Limb (tissue), 2 donors: ENCODE results near the gene PPM1H.
"Not testable (repeated sequence)": the region's sequence is repeated elsewhere in the genome, so short reads cannot be mapped to it uniquely, and the experiment has no call there.

ENCODE experiments used
- DNase-seq, 2 donors: peaks; one replicate each; pipeline ENCODE4 v3.0.0-alpha.2; 2016; ENCODE audit errors: extremely low spot score in 2 of 2

PPM1H gene

GRCh38 chr12:62767496-62767895 lies 167.5 kb downstream of the PPM1H start:
- DNase-seq: no peak

DNA sequence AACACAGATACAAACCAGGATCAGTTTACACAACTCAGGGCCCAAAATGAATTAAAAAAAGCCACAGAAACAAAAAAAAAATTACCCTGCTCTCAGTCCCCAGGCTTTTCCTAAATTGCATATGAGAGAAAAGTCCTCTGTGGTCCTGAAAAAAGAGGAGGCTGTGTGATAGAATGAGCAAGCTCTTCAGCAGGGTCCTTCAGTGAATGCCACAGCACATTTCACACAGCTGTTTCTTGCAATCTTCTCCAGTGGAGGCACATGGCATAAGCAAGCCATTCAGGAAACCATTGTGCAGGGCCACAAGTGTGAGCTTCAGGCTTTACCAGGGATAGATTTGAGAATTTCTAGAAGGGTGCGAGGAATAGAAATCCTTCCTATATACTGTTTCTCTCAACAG lies 168.5 kb downstream of the PPM1H start:
- no peak for DNase-seq

DNA sequence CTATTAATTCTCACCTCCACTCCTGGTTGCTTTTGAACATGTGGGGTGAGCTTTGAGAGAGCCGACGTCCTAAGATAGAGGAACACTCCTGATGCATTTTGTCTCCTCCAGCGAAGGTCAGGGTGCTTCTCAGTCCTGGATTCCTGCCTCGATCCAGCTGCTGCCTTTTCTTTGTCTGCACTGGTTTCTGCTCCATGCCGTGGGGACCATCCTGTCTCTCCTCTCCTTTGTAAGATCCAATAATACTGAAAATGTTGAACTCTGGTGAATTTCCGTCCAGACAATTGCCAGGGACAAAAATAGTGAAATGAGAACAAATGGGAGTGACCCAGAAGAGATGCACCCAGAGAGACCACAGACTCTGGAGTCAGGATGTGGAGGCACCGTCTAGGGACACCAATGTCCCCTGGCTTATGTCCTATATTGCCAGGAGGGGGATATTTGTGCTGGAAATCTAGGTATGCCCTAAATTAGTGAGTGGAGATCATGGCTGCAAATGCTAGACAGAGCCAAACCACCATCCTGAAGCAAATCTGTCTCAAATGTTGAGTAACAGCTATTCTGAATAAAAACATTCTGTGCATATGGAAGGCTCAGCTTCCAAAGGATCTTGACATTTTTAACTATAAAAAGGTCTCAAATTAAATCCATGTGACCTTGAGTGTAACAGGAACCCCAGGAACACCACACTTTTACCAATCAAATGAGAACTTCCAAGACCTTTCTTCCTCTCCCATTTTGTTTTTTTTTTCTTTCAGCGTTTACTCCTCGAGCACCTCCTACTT lies 170.9 kb downstream of the PPM1H start:
- no peak for DNase-seq

GRCh38 chr12:62763312-62763711 lies 171.6 kb downstream of the PPM1H start:
- DNase-seq: no peak

- no peak for DNase-seq
Observed at GRCh38 chr12:62762645-62763044, 172.3 kb downstream of the PPM1H start.

DNA sequence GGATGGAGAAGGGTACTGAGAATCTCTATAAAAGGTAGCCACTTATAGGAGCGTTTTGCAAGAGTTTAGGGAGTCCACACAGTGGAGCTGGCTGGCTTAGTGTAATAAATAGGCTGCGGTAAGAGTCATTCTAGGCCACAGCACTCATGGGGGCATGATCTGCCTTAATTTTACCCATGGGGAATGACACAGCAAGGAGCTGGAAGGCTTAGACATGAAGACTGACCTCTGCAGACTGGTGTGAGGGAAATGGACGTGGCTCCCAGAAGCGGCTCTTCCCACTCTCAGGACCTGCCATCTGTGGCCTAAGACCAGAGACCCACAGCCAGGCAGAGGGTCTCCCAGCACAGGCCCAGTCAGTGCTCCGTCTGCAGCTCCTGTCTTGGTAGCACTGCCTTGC lies 173.3 kb downstream of the PPM1H start:
- DNase-seq: no peak

DNA sequence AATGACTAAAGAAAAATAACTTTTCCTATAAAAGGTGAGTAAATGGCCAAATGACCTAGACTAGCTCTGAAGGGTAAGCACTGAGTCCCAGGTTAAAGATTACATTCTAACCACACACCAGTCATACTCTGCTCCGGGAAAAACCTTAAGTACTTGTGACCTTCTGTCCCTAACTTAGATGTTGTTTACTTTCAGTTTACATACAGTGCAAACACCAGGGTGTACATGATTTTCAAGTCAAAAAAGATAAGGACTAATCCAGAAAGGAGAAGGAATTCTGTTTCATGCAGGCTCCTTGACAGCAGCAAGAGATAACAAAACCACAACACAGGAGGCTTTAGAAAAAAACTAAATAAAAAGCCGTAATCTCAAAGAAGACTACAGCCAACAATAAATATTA lies 174.2 kb downstream of the PPM1H start:
- DNase-seq: no peak

DNA sequence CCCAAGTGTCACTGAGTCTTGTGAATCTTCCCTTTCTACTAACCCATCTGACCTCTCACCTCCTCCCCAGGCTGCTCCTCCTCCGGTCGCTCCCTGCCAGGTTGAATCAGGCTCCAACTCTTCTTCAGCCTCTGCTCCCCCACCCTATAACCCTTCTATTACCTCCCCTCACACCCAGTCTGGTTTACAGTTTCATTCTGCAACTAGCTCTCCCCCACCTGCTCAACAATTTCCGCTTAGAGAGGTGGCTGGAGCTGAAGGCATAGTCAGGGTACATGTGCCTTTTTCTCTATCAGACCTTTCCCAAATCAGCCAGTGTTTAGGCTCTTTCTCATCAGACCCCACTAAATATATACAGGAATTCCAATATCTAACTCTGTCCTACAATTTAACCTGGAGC lies 174.6 kb downstream of the PPM1H start:
- not testable (repeated sequence) for DNase-seq

DNA sequence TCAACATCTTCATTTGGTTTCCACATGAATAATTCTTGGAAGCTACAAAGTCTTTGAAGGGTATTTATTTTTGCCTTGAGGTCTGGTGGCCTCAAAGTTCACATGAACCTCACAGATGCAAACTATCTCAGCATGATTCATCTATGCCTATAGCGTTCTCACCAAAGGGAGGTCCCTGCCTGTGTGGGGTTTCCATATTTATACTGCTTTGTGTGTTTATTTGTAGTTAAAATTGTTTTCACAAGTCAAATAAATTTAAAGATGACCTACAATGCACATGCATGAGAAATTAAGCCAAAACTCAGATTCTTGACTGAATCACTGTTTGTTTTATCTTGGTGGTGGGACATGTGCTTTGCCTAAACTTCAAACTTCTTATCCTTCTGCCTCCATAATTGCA lies 176.7 kb downstream of the PPM1H start:
- DNase-seq: no peak

DNA sequence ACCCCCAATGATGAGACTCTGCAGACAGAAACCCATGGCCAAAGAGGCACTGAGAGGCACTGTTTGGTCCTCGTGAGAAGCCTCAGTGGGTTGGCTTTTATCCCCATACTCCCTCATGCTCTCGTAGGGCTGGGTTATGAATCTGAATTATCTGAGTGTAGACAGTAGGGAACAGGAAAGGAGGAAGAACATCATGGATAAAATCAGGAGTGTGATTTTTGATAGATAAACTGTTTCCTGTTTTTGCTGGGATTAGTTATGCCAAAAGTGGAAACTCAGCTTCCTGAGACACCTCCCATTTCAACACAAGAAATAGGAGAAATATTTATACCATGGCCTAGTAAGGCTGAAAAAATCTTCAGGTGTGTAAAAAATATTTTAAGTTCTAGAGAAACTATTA lies 177.9 kb downstream of the PPM1H start:
- no peak for DNase-seq

DNA sequence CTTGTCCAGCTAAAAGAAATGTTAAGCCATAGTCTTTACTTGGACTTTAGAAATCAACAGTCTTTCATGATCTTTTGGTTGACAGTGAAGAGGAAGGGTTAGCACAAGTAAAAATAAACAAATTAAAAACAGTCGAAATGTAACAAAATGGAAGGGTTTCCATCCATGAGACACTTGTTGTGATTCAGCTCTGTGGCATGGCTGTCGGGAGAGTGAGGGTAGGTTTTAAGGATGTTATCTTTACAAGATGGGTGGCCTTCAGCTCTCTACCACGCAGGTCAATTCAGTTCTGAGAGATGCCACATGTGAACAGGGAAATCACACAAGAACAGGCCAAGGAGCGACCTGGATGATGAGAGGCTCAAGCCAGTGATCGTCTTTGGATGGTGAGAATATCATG lies 180.2 kb downstream of the PPM1H start:
- DNase-seq: no peak

- DNase-seq: no peak
Observed at GRCh38 chr12:62751810-62752155, 183.2 kb downstream of the PPM1H start.

- DNase-seq: no peak
Observed at GRCh38 chr12:62750941-62751809, 183.8 kb downstream of the PPM1H start.

DNA sequence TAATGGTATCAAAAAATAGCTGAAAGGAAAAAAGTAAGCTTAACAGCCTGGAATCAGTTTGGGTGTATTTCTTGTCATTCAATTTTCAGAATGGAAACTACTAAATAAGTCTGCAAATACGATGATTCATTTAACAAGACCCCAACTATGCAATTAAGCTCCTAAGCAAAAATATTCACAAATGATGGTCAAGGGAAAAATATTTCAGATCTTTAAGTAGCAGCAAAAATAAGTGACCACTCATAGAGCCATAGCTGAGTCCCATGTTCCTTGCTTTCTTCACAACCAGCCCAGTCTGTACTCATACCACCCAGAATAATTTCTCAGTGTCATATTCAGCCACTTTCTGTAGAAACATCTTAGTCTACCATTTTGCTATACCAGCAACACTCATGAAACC lies 185.4 kb downstream of the PPM1H start:
- DNase-seq: no peak

DNA sequence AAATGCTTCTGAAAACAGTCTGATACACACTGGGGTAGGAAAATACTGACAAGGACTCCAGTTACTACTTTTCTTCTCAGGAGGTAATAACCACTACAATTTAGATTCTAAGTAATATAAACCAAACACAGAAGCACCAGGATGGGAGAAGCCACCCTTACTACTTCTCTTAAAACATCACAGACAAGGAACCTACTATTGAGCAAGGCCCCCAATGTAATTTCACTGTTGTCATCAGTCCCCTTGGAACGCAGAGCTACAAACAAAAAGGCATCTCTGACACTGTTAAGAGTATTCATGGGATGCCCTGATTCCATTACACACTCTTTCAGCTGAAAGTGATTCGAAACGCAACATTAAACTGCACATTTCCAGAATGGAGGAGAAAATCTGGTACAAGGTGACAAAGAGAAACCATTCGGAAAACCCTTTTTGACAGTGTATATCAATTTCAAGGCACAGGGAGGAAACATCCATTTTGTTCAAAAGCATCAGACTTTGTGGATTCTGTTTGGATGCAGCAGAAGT lies 185.9 kb downstream of the PPM1H start:
- DNase-seq: no peak

DNA sequence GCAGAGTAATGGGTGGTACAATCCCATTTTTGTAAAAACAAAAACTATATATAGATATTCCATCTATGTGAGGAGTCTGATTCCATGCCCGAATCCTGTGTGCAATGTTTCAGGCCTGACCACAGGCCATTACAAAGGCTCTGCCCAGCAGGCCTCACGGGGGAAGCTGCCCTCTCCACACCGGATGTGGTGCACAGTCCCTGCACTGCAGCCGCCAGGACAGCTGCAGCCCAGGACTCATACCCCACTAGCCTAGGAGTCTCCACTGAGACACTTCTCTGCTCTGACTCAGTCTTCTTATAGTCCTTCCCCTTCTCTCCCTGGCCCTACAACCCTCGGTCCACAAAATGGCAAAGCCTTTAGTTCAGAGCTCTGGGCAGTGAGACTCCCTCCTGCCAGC lies 190.4 kb downstream of the PPM1H start:
- no peak for DNase-seq

DNA sequence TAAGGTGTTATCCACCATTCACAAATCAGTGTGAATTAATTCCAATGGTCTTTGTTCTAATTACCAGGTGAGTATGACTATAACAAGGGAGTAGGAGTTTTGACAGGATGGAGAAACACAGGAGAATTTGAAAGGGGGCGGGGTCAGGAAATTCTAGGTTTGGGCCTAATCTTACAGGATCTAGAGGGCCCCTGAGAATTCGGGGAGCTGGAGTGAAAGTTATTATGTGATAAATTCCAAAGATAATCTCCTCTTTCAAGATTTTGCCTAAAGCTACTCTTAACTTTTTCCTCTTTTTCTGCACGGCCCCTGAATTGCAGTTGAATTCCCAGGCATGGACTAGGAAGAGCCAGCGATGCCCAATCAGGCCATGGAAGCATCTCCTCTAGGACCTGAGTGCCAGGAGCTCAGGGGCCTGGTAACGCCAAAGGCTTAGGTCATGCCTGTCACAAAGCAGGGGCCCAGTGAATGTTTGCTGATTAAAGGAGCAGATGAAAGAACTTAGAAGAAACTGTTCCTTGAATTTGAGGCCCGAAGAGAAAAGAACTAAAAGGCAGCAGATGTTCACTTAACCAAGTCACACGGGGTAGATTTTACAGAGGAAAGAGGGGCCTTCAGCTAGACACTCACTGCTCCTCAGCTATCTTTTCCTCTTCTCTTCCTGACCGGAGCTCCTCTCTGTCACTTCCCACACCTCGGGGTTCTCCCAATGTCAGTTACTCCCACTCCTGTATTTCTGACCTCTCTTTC lies 195.5 kb downstream of the PPM1H start:
- no peak for DNase-seq

DNA sequence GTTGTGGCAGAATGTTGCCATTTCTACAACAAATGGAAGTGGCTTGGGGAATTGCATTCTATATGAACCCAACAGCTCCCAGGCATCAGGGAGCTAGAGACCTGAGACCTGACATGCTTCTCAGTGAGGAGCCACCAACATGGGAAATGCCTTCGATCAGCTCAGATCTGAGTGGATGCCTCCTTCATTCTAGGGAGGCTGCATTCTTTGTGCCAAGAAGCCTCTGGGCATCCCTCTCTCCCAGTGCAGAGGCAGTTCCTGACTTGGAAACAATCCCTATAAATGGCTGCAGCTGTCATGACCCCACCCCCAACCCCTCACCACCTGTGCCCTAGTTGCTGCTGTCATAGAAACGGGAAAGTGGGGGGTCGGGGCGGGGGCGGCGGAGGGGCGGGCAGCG lies 196.3 kb downstream of the PPM1H start:
- peak in 1 of 2 donors; percentile 48 for DNase-seq

DNA sequence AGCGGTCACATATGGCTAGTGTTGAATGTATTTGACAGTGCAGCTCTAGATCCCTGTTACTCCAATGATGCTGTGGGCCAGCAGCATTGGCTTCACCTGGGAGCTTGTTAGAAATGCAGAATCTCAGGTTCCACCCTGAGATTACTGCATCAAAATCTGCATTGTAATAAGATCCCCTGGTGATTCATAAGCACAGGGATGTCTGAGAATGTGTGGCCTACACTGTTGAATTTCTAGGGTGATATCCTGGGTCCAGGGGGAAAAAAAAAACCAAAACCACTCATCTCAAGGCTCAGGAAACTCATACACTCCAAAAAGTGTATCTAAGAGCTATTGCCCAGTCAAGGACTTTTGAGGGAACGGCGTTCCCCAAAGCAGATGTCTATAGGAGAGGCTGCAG lies 196.8 kb downstream of the PPM1H start:
- no peak for DNase-seq

DNA sequence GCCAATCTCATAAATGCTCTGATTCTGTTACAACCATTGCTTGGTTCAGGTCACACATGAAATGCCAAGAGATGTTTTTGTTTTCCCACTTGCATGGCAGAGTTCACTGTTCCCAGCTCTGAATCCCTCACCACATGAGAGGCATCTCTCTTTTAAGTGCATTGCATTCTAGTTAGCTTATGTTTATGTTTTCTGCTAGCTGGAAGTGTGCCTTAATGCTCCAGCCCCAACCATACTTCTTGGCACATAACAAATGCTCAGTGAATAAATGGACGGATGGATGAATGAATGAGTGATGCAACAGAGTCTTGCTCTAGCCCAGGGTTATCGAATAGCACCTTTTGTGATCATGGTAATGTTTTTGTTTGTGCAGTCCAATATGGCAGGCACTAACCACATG lies 197.3 kb downstream of the PPM1H start:
- no peak for DNase-seq

DNA sequence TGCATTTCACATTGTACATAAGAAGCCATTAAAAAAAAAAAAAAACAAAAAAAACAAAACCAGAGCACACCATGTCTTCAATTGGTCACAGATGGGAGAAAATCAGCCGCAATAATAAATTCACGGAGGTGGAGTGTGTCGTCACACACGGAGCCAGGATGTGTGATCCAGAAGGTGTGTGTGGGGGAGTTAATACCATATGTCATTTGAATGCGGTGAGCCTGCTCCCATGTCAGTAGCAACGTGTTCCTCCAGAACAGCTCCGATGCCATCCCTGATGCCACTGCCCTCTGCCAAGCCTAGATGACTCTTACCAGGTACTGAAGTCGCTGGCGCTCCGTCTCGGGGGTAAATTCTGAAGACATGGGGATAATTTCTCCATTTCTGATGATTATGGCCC lies 197.8 kb downstream of the PPM1H start:
- DNase-seq: no peak

DNA sequence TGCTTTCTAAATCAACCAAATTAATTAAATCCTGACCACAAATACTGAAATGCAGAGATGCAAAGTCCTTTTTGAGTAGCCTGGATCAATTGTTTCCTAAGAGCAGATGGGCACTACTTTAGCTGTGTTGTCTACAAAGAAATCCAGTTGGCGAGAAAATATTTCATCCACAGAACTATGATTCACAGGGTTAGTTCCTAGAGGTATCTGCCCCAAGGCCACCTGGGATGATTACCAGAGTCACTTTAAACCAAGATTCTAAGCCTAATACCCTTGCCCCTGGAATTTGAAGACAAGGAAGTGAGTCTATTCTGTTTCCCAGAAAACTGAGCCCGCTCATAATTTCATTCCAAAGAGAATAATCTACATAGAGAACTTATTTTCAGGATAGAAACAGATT lies 198.4 kb downstream of the PPM1H start:
- no peak for DNase-seq
